A673 (cell line): ENCODE data around the gene ZNF330.

Experiments used
- EZH2 ChIP-seq: fragments of 200-600 bp; sonication (generic); IDR thresholded peaks from 2 replicates; pipeline ENCODE4 v1.6.1; 2017; ENCODE audit warnings: borderline replicate concordance, low read depth, mild to moderate bottlenecking, mixed read lengths, antibody characterized with exemption, low read length; ENCODE audit not compliant: poor library complexity, severe bottlenecking
- TF ChIP-seq, protein P1 (sequence below): fragments of 300-800, 200-600 bp; sonication (generic); conservative IDR thresholded peaks from 2 replicates; pipeline ENCODE4 v1.5.1; 2017; ENCODE audit warnings: low read depth, mild to moderate bottlenecking, antibody characterized with exemption, low read length, moderate library complexity, mixed read lengths

- TF ChIP-seq, protein P1, sequence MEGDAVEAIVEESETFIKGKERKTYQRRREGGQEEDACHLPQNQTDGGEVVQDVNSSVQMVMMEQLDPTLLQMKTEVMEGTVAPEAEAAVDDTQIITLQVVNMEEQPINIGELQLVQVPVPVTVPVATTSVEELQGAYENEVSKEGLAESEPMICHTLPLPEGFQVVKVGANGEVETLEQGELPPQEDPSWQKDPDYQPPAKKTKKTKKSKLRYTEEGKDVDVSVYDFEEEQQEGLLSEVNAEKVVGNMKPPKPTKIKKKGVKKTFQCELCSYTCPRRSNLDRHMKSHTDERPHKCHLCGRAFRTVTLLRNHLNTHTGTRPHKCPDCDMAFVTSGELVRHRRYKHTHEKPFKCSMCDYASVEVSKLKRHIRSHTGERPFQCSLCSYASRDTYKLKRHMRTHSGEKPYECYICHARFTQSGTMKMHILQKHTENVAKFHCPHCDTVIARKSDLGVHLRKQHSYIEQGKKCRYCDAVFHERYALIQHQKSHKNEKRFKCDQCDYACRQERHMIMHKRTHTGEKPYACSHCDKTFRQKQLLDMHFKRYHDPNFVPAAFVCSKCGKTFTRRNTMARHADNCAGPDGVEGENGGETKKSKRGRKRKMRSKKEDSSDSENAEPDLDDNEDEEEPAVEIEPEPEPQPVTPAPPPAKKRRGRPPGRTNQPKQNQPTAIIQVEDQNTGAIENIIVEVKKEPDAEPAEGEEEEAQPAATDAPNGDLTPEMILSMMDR: no peak
- TF ChIP-seq EZH2: no peak
Observed at GRCh38 chr4:141220271-141220670, 424 bp upstream of the ZNF330 start.
